K562 (cell line): ENCODE measurements around the gene BLVRA. TPM values are rescaled to one million over a fixed set of nuclear protein-coding genes. Genes with fewer than 3 reads are reported as not detected.

Experiments used
- ATAC-seq: fragments of 200-7000 bp; cut with Tn5 transposase; 3 replicates; pipeline ENCODE4 v1.9.1; 2020; ENCODE audit warnings: moderate library complexity
- Bru-seq: library from RNA; stranded (reverse); fragments of 400-500 nt; gene quantifications from one replicate; lab custom pipeline; 2021; lab: Mats Ljungman, UMichigan
- BruChase-seq, 2 experiments: library from RNA; stranded (reverse); fragments of 400-500 nt; gene quantifications; one replicate each; lab custom pipeline; 2021; lab: Mats Ljungman, UMichigan
- BruUV-seq: library from RNA; stranded (reverse); fragments of 400-500 nt; replicated peaks from 2 replicates; lab custom pipeline; 2021; lab: Mats Ljungman, UMichigan
- CTCF ChIA-PET: fragments of 300-600 bp; formaldehyde crosslinking; extraction: SDS; loops from one replicate; lab custom pipeline; 2021; ENCODE audit warnings: low intra/inter-chr PET ratio; lab: Yijun Ruan, JAX
- POLR2A ChIA-PET: fragments of 300-600, 350-650 bp; sonication (Branson Sonifier 250); formaldehyde crosslinking; extraction: SDS; loops from one replicate; lab custom pipeline; 2021; ENCODE audit warnings: antibody characterized with exemption, inconsistent platforms; lab: Yijun Ruan, JAX
- DNase-seq, 4 experiments: peaks; one replicate each; pipeline versions ENCODE4 v3.0.0 to v3.0.0-alpha.2; 2011 to 2018; ENCODE audit warnings: low spot score in 3 of 4, mixed read lengths in 3 of 4; ENCODE audit errors: extremely low read depth in 1 of 4
- FAIRE-seq: peaks from 2 replicates; lab custom pipeline; 2011; peaks lifted over from hg19 to GRCh38; lab: Jason Lieb, UNC
- H2AFZ ChIP-seq: 2 replicates; pipeline ENCODE4 v1.6.0; 2011; ENCODE audit warnings: low read depth, low read length, control low read depth, inconsistent platforms
- H3K27ac ChIP-seq: fragments of 200-600 bp; 3 replicates; pipeline ENCODE4 v1.8.0; 2011; ENCODE audit warnings: low read depth, mild to moderate bottlenecking, control low read depth, inconsistent platforms, low read length, moderate library complexity, mixed read lengths; ENCODE audit errors: extremely low read depth
- H3K27me3 ChIP-seq, 2 experiments: fragments of 300-600 bp in 1 of 2; 2 replicates in 1 of 2; 3 replicates in 1 of 2; pipeline versions ENCODE4 v1.6.0 to v1.8.0; 2011; ENCODE audit warnings: inconsistent platforms in 2 of 2, low read length in 2 of 2, mild to moderate bottlenecking in 1 of 2, mixed read lengths in 1 of 2, moderate library complexity in 1 of 2; ENCODE audit not compliant: control insufficient read depth in 2 of 2, insufficient read depth in 2 of 2
- H3K36me3 ChIP-seq: fragments of 300-600 bp; 3 replicates; pipeline ENCODE4 v1.8.0; 2011; ENCODE audit warnings: mild to moderate bottlenecking, low read length, inconsistent platforms; ENCODE audit not compliant: control insufficient read depth, insufficient read depth
- H3K4me1 ChIP-seq, 2 experiments: fragments of 200-600 bp in 1 of 2; replicated peaks in 1 of 2; 2 replicates in 1 of 2; 3 replicates in 1 of 2; pipeline versions ENCODE4 v1.5.1 to v1.8.0; 2011; ENCODE audit warnings: inconsistent platforms in 2 of 2, low read length in 2 of 2, mild to moderate bottlenecking in 1 of 2, mixed read lengths in 1 of 2, moderate library complexity in 1 of 2; ENCODE audit not compliant: control insufficient read depth in 2 of 2, insufficient read depth in 2 of 2
- H3K4me2 ChIP-seq: 2 replicates; pipeline ENCODE4 v1.6.1; 2011; ENCODE audit warnings: low read length, control low read depth, inconsistent platforms, mixed read lengths; ENCODE audit not compliant: insufficient read depth
- H3K4me3 ChIP-seq: fragments of 200-600 bp; sonication (generic), shearing (Covaris generic); 2 replicates; pipeline ENCODE4 v1.5.1; 2016; ENCODE audit warnings: control low read depth, inconsistent platforms
- H3K79me2 ChIP-seq: fragments of 200-600 bp; 3 replicates; pipeline ENCODE4 v1.8.0; 2011; ENCODE audit warnings: low read length, inconsistent platforms; ENCODE audit not compliant: control insufficient read depth, insufficient read depth
- H3K9ac ChIP-seq, 2 experiments: 2 replicates each; pipeline versions ENCODE4 v1.6.0 to v1.6.1; 2011; ENCODE audit warnings: low read depth in 2 of 2, low read length in 2 of 2, control low read depth in 1 of 2, inconsistent platforms in 1 of 2, mild to moderate bottlenecking in 1 of 2, mixed read lengths in 1 of 2; ENCODE audit not compliant: insufficient read depth in 1 of 2
- H3K9me1 ChIP-seq: one replicate; pipeline ENCODE4 v1.6.0; 2011; ENCODE audit warnings: inconsistent platforms, mild to moderate bottlenecking, low read length, moderate library complexity; ENCODE audit not compliant: control insufficient read depth, insufficient read depth
- H3K9me3 ChIP-seq: replicated peaks from 2 replicates; pipeline ENCODE4 v1.5.1; 2011; ENCODE audit warnings: low read depth, low read length, inconsistent platforms; ENCODE audit not compliant: control insufficient read depth, insufficient read depth
- H4K20me1 ChIP-seq: replicated peaks from 2 replicates; pipeline ENCODE4 v1.6.1; 2011; ENCODE audit warnings: low read length, inconsistent platforms, mixed read lengths; ENCODE audit not compliant: control insufficient read depth, insufficient read depth
- BHLHE40 ChIP-seq: IDR thresholded peaks from 2 replicates; pipeline ENCODE4 v1.6.1; 2011; ENCODE audit warnings: low read length, improper control_type of control experiment
- GABPA ChIP-seq: fragments of 200-800 bp; sonication (Bioruptor generic); conservative IDR thresholded peaks from 2 replicates; pipeline ENCODE4 v1.6.1; 2016; ENCODE audit warnings: low read depth, missing genetic modification characterization, missing compliant biosample characterization
- SAFB ChIP-seq: fragments of 200-400 bp; formaldehyde crosslinking; IDR thresholded peaks from 2 replicates; pipeline ENCODE4 v1.6.1; 2017; ENCODE audit warnings: low read depth, low read length, borderline replicate concordance
- whole genome bisulfite sequencing: fragments of 100-300 bp; shearing (Covaris generic); methylation state at CpG from one replicate; pipeline ENCODE4 v1.1.6; 2016; ENCODE audit warnings: low coverage, mixed read lengths; ENCODE audit not compliant: insufficient coverage; ENCODE audit errors: missing lambda C conversion rate; 5-methylcytosine and 5-hydroxymethylcytosine counted together
- in situ Hi-C: fragments of 300-500 bp; cut with MboI; formaldehyde crosslinking; loops from 4 replicates; pipeline ENCODE4 v1.15.0; 2018; ENCODE audit warnings: inconsistent platforms, mixed read lengths
- intact Hi-C: fragments of 100-400 bp; cut with micrococcal nuclease; formaldehyde crosslinking; loops from 2 replicates; pipeline ENCODE4 v1.14.2; 2022
- long read RNA-seq, 3 experiments: library from polyadenylated mRNA in 2 of 3; library from RNA in 1 of 3; unstranded in 2 of 3; stranded (forward) in 1 of 3; transcript quantifications; one replicate each; pipeline ENCODE4 v2.0.0, GENCODE V29; 2019 to 2022
- polyA minus RNA-seq, 3 experiments: library from RNA; depleted of rRNA, polyadenylated mRNA; stranded (reverse); fragments of >200 nt; gene quantifications; 2 replicates each; pipeline ENCODE4 v1.2.3, GENCODE V29; 2011
- polyA plus RNA-seq, 8 experiments: library from polyadenylated mRNA; depleted of rRNA in 4 of 8; stranded (reverse) in 5 of 8; unstranded in 3 of 8; fragments of >200 nt; fragmentation: Nextera tagmentation in 2 of 8; fragmentation: Illumina TruSeq in 1 of 8; extraction: Ambion mirVana in 2 of 8; extraction: Trizol in 1 of 8; gene quantifications; 2 replicates each; pipeline versions ENCODE4 v1.2.1 to v1.2.3, GENCODE V29; 2011 to 2014; ENCODE audit warnings: inconsistent platforms in 1 of 8, missing spikeins in 1 of 8
- total RNA-seq, 7 experiments: library from RNA; depleted of rRNA in 6 of 7; stranded (reverse); fragments of >200 nt in 6 of 7; fragmentation: Illumina TruSeq in 2 of 7; extraction: Trizol in 2 of 7; gene quantifications; 2 replicates each; pipeline versions ENCODE4 v1.2.1 to v1.2.3, GENCODE V29; 2011 to 2021; ENCODE audit warnings: low replicate concordance in 1 of 7

Gene BLVRA
- 13.8 and 14.5 TPM in 2 replicates for total RNA-seq (2011; cell fraction: chromatin; rRNA removed; ENCODE audit: low replicate concordance)
- total RNA-seq (2011; cell fraction: nucleolus; rRNA removed), result 9.5 and 15.5 TPM in 2 replicates
- total RNA-seq (2011; cell fraction: nucleoplasm; rRNA removed), result 13.6 and 14.7 TPM in 2 replicates
- total RNA-seq (2014; rRNA removed) (48.2 and 59.6 TPM in 2 replicates), total RNA-seq (2014; rRNA removed; fragmentation: Illumina TruSeq; extraction: Trizol) (54.4 and 54.8 TPM in 2 replicates), total RNA-seq (2015; rRNA removed; fragmentation: Illumina TruSeq; extraction: Trizol) (48.3 and 48.5 TPM in 2 replicates), total RNA-seq (2021) (50.9 and 56.6 TPM in 2 replicates), polyA plus RNA-seq (2011; rRNA removed) (52.5 and 61.5 TPM in 2 replicates), polyA plus RNA-seq (2014; fragmentation: Illumina TruSeq; extraction: Trizol) (64.2 and 69.0 TPM in 2 replicates), polyA plus RNA-seq (2014; fragmentation: Nextera tagmentation; extraction: Ambion mirVana) (100 to 1,000 TPM; 125 to 147 TPM), polyA plus RNA-seq (2014; rRNA removed) (77.7 and 79.7 TPM in 2 replicates), polyA minus RNA-seq (2011; rRNA and poly(A)+ RNA removed) (36.3 and 37.4 TPM in 2 replicates), Bru-seq, nascent RNA (percentile 71 among the genes with signal in this experiment), BruChase-seq, experiment 1, labeled RNA remaining after a 2-hour chase (percentile 67 among the genes with signal in this experiment), BruChase-seq, experiment 2, labeled RNA remaining after a 6-hour chase (percentile 65 among the genes with signal in this experiment)
- polyA plus RNA-seq (2011; cell fraction: cytosol; rRNA removed), result 29.0 and 42.5 TPM in 2 replicates
- polyA plus RNA-seq (2011; cell fraction: nucleus; rRNA removed), result 11.2 and 19.2 TPM in 2 replicates
- polyA plus RNA-seq (2012), result 79.1 and 113 TPM in 2 replicates
- polyA minus RNA-seq (2011; cell fraction: cytosol; rRNA and poly(A)+ RNA removed), result 20.9 and 23.4 TPM in 2 replicates
- polyA minus RNA-seq (2011; cell fraction: nucleus; rRNA and poly(A)+ RNA removed), result 6.1 and 10.4 TPM in 2 replicates
- long read RNA-seq, experiment 1, transcript BLVRA-201 (8 exons, 1,071 nt), result major isoform, 130 of 166 reads
- long read RNA-seq, experiment 1, partial matches to known transcripts, result 22 of 166 reads
- long read RNA-seq, experiment 1, other reads (novel, unspliced or antisense), result 10 of 166 reads
- long read RNA-seq, experiment 2, transcript BLVRA-201 (8 exons, 1,071 nt), result major isoform, 55 of 105 reads
- long read RNA-seq, experiment 2, partial matches to known transcripts, result 25 of 105 reads
- long read RNA-seq, experiment 2, other reads (novel, unspliced or antisense), result 23 of 105 reads
- long read RNA-seq, experiment 3, transcript BLVRA-201 (8 exons, 1,071 nt), result major isoform, 72 of 96 reads
- long read RNA-seq, experiment 3, transcript BLVRA-202 (9 exons, 1,161 nt), result minor isoform, 7 of 96 reads
- long read RNA-seq, experiment 3, partial matches to known transcripts, result 12 of 96 reads
- long read RNA-seq, experiment 3, other reads (novel, unspliced or antisense), result 5 of 96 reads

- Histone ChIP-seq H3K27ac (peak within 1 kb of the TSS; percentile 77), H3K4me1 (peaks cover 41 to 48% of the 10 kb centered on the region in 2 experiments), H3K27me3 (no peaks in the 10 kb centered on the region), H3K79me2 (peaks cover 36% of the 10 kb centered on the region), H3K4me2 (peak within 1 kb of the TSS; percentile 60), H3K4me3 (peak within 1 kb of the TSS; percentile 65), H4K20me1 (no peaks in the 10 kb centered on the region), H3K9ac (peak within 1 kb of the TSS; percentile 74 to 97), H3K9me1 (no peaks in the 10 kb centered on the region), H2AFZ (peak within 1 kb of the TSS; percentile 91), H3K36me3 (no peaks in the 10 kb centered on the region; the same call in 2 of the 3 replicates), H3K9me3 (no peaks in the 10 kb centered on the region)
- intact Hi-C loops (no loop called here), in situ Hi-C loops (no loop called here)
- TSS peak; percentile 65 for BruUV-seq
- POLR2A ChIA-PET, result interaction anchor here (0.6 to 5.5 kb wide), 5 partner anchors 10 to 826 kb away, joined by 3 to 32 read pairs (median 4); partner anchors contain the start of genes COA1, MRPL32 and PSMA2
- CTCF ChIA-PET, result interaction anchor here (0.6 kb wide), 1 partner anchor 59 kb away, joined by 3 read pairs; no protein-coding TSS in a partner anchor
- WGBS, result 28% methylated on average over 14 of the region's 67 CpGs
- DNase-seq, result peak; percentile 79 to 98 (median 96)
- peak; percentile 84 for ATAC-seq
- FAIRE-seq, result no peak
- peak; percentile 77; the same call in 1 of the 2 replicates for TF ChIP-seq SAFB
- peak; percentile 52; the same call in 1 of the 2 replicates for TF ChIP-seq BHLHE40
- peak; percentile 52 for TF ChIP-seq GABPA
Observed at GRCh38 chr7:43758029-43758821, at the start of gene BLVRA. Gene BLVRA (plus strand): TSS chr7:43758680. CDS start chr7:43771159, 12,479 bp downstream.
